Measurements from ENCODE around the gene ZRANB3. TPM values are rescaled to one million over a fixed set of nuclear protein-coding genes. Genes with fewer than 3 reads are reported as not detected.

The ZRANB3 gene
- total and polyA plus RNA-seq, 2 donors (not counting 3 experiments of a cell fraction or from before 2014, with no cell fraction given), result 2.2 to 6.0 TPM

GRCh38 chr2:135189148-135189547, 341.9 kb downstream of the ZRANB3 start:
- Histone ChIP-seq H3K27ac (ENCODE audit: insufficient read depth, low read depth, low read length) (no peak overlapping the region), H3K4me3 (replicated peaks in 1 of 3; ENCODE audit: insufficient read depth in 1 of 3, low read depth in 1 of 3, low read length in 3 of 3) (no peak overlapping the region), H3K4me2 (ENCODE audit: insufficient read depth, low read length) (no peak overlapping the region), H2AFZ (ENCODE audit: low read depth, low read length) (no peak overlapping the region), H3K36me3 (ENCODE audit: control insufficient read depth in 2 of 2, extremely low read depth in 1 of 2, insufficient read depth in 2 of 2, low read length in 2 of 2) (no peaks in the 10 kb centered on the region), H3K9ac (replicated peaks; ENCODE audit: extremely low read depth, insufficient read depth, low read length) (no peak overlapping the region), H4K20me1 (replicated peaks; ENCODE audit: control insufficient read depth, extremely low read depth, insufficient read depth, low read length) (no peaks in the 10 kb centered on the region), H3K9me3 (replicated peaks; ENCODE audit: control insufficient read depth, insufficient read depth, low read length) (no peaks in the 10 kb centered on the region), H3K27me3 (ENCODE audit: control insufficient read depth in 2 of 2, insufficient read depth in 2 of 2, low read length in 2 of 2) (no peaks in the 10 kb centered on the region), H3K79me2 (ENCODE audit: control insufficient read depth, insufficient read depth, low read length) (no peaks in the 10 kb centered on the region), H3K4me1 (ENCODE audit: control insufficient read depth, extremely low read depth, insufficient read depth, low read length) (no peaks in the 10 kb centered on the region), H3K9me1 (replicated peaks; ENCODE audit: control insufficient read depth, extremely low read depth, insufficient read depth, low read length) (no peaks in the 10 kb centered on the region)
- dilution Hi-C loops (cut with MboI; ENCODE audit: extremely low pct_ligation_motif_present, low sequenced_read_pairs) (no loop called here), intact Hi-C loops (cut with micrococcal nuclease) (no loop called here)
- BruUV-seq (replicated peaks), result no TSS peak
- TF ChIP-seq POLR2AphosphoS5 (IDR thresholded peaks at IDR 0.05; ENCODE audit: insufficient read depth, low read depth, low read length) (no peak), CTCF (IDR thresholded peaks at IDR 0.05; ENCODE audit: extremely low read depth in 1 of 2, insufficient read depth in 1 of 2, low read depth in 1 of 2, low read length in 2 of 2) (no peak), POLR2A (IDR thresholded peaks at IDR 0.05; ENCODE audit: low read depth, low read length) (no peak), MAX (IDR thresholded peaks at IDR 0.05; ENCODE audit: insufficient read depth, insufficient read length) (no peak)
- no peak for DNase-seq (ENCODE audit: low read depth, low spot score)
- ChIA-PET CTCF (no interaction called here), POLR2A (no interaction called here)
- FAIRE-seq, result no peak

DNA sequence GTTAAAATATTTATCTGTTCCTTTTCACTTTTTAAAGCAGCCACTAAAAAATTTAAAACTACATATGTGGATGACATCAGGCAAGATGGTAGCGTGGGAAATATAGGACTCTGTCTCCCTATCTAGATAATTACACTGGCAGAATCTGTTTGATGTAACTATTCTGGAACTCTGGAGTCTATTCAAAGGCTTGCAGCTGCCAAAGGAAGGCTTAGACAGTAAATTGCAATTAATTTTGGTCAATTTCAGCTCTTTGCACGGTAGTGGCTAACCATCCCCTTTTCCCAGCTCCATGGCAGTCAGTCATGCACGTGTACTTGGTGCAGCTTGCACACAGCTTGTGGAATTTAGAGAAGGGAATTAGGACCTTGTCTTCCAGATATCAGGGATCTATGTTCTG, 343.7 kb downstream of the ZRANB3 start:
- FAIRE-seq (no peak), DNase-seq (ENCODE audit: low read depth, low spot score) (no peak)
- BruUV-seq (replicated peaks), result no TSS peak
- TF ChIP-seq JUN (IDR thresholded peaks at IDR 0.05; ENCODE audit: borderline replicate concordance, insufficient read depth, insufficient read length, low read depth), result no peak
- no peak for TF ChIP-seq CTCF (IDR thresholded peaks at IDR 0.05; ENCODE audit: extremely low read depth in 1 of 2, insufficient read depth in 1 of 2, low read depth in 1 of 2, low read length in 2 of 2)
- TF ChIP-seq MYC (IDR thresholded peaks at IDR 0.05; ENCODE audit: low read depth, low read length), result no peak
- intact Hi-C loops (cut with micrococcal nuclease), result no loop called here
- no peak overlapping the region for H2AFZ ChIP-seq (ENCODE audit: low read depth, low read length)
- no peaks in the 10 kb centered on the region for H3K9me3 ChIP-seq (replicated peaks; ENCODE audit: control insufficient read depth, insufficient read depth, low read length)
- H3K79me2 ChIP-seq (ENCODE audit: control insufficient read depth, insufficient read depth, low read length), result no peaks in the 10 kb centered on the region
- no peak overlapping the region for H3K4me2 ChIP-seq (ENCODE audit: insufficient read depth, low read length)
- H3K4me3 ChIP-seq (replicated peaks in 1 of 3; ENCODE audit: insufficient read depth in 1 of 3, low read depth in 1 of 3, low read length in 3 of 3), result no peak overlapping the region
- H3K9me1 ChIP-seq (replicated peaks; ENCODE audit: control insufficient read depth, extremely low read depth, insufficient read depth, low read length), result no peaks in the 10 kb centered on the region
- H3K4me1 ChIP-seq (ENCODE audit: control insufficient read depth, extremely low read depth, insufficient read depth, low read length), result no peaks in the 10 kb centered on the region
- ChIA-PET CTCF (no interaction called here), POLR2A (no interaction called here)
- no peaks in the 10 kb centered on the region for H3K36me3 ChIP-seq (ENCODE audit: control insufficient read depth in 2 of 2, extremely low read depth in 1 of 2, insufficient read depth in 2 of 2, low read length in 2 of 2)
- no peaks in the 10 kb centered on the region for H3K27me3 ChIP-seq (ENCODE audit: control insufficient read depth in 2 of 2, insufficient read depth in 2 of 2, low read length in 2 of 2)
- no peak overlapping the region for H3K9ac ChIP-seq (replicated peaks; ENCODE audit: extremely low read depth, insufficient read depth, low read length)
- dilution Hi-C loops (cut with MboI; ENCODE audit: extremely low pct_ligation_motif_present, low sequenced_read_pairs), result no loop called here
- H4K20me1 ChIP-seq (replicated peaks; ENCODE audit: control insufficient read depth, extremely low read depth, insufficient read depth, low read length), result no peaks in the 10 kb centered on the region
- H3K27ac ChIP-seq (ENCODE audit: insufficient read depth, low read depth, low read length), result no peak overlapping the region

Data from endothelial cell of umbilical vein (primary cell).